Hematopoietic multipotent progenitor cell treated with erythropoietin and hydrocortisone succinate and interleukin-3 and kit ligand, for 8 days (in vitro differentiated cells): ENCODE data around the gene CHAD.
"Not testable (repeated sequence)": the region's sequence is repeated elsewhere in the genome, so short reads cannot be mapped to it uniquely, and the experiment has no call there.

Experiments
- DNase-seq: peaks from one replicate; pipeline ENCODE4 v3.0.0-alpha.2; 2015

Gene CHAD

DNA sequence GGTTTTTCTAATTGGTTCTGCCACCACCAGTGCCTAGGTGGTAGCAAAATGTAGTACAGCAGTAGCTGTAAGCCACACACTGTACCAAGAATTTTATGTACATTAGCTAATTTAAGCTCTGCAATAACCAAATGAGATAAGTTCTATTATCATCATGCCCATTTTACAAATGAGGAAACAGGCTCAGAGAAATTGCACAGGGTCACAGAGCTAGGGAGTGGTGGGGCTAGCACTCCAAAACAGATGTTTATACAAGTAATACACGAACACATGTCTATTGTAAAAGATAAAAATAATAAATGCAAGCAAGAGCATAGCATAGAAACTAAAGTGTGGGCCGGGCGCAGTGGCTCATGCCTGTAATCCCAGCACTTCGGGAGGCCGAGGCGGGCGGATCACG, 23.5 kb upstream of the CHAD start:
- DNase-seq, result no peak

GRCh38 chr17:50491505-50491904, 22.8 kb upstream of the CHAD start:
- no peak for DNase-seq

- no peak for DNase-seq
Measured at GRCh38 chr17:50488880-50489279, 20.2 kb upstream of the CHAD start.

DNA sequence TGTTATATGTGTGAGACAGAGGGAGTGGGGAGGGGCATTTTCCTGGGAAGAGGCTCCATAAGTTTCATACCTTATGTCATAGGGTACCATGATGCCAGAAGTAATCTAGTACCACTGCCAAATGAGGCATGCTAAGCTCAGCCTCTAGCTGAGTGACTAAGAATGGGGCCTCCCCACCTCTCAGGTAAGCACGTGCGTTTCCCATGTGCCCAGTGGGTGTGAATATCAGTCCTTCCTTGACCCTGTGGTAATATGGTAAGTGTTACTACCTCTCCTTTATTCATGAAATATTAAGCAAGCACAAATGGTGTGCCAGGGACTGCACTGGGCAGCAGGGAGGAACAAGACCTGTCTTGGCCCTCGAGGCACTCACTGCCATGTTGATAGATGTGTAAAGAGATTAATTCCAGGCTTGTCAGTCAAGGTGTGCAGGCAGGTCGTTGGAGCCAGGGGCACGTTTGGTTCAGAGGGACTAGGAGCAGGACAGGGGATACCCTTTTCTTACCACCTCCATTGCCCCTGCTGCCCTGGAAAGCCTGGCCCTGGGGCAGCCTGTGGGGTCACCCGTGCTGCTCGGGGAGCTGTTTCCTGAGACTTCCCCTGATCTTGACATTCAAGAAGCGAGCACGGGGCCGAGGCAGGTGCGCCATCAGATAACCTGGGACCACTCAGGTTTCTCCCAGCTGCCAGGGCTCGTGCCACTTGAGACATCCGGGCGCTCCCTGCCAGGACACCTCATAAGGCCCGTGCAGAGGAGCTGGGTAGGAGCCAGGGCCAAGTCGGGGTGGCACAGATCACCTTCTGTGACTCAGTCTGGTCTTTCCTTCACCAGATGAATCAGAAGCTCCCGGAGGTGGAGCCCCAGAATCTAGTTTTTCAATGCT, 18.8 kb upstream of the CHAD start:
- DNase-seq, result no peak

DNA sequence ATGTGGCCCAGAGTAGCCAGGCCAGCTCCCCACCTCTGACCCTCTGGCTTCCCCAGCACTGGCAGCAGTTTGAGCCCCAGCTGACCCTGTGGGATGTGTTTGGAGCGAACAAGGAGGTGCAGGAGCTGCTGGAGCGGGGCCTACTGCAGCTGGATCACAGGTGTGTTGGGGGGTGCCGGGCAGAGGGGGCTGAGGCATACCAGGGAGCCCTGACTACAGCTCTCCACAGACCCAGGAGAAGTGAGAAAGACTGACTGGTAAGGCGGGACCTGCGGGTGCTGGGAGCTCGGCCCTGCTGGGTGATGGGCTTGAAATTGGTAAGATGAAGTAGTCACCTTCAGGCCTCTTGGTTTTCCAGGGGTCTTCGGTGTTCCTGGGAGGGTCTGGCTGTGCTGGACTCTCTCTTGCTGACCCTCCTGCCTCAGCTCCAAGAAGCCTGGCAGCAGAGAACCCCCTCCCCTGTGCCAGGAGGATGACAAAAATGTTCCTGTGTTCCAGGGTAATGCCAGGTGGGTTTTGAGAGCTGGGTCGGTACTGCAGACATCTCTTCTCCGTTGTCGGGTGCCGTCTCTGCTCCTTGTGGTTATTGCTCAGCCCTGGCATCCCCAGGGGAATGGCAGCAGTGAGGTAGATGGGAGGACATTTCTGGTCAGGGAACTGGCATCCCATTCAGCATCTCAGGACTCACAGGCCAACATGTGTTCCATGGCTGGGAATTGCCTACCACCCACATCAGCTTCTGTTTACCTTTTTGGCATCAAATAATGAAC, 15.9 kb upstream of the CHAD start:
- no peak for DNase-seq

DNA sequence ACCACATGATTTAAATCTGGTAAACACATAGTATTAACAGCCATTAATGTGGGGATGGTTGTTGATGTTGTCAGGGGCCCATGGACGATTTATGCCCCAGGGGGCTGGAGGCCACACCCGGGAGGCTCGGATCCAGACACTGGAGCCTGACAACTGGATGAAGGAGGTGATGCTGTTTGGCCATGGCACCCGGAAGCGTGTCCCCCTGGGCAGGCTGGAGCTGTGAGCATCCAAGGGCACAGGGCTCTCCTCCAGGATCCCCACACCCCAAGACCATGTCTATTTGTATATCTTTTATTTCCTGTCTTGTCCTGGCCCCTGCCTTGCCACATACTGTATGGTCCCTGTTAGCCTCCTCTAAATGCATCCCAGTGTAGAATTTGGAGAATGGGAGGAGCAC, 14.6 kb upstream of the CHAD start:
- no peak for DNase-seq

DNA sequence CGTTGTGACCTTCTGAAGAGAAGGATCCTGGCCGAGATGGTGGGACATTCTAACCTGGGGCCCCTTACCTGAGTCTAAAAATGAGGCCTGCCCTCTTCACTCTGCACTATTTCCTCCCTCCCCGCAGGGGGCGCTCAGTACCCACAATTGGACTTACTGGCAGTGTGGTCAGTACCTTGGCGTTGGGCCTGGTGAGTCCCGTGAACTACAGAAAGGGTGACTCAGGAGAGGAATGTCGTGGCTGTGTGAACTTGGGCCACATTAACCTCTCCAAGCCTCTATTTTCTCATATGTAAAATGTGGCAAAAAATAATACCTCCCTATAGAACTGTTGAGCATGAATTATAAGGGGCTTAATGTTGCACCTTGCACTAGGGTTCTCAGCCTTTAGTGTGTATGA, 13.8 kb upstream of the CHAD start:
- peak; percentile 92 for DNase-seq

DNA sequence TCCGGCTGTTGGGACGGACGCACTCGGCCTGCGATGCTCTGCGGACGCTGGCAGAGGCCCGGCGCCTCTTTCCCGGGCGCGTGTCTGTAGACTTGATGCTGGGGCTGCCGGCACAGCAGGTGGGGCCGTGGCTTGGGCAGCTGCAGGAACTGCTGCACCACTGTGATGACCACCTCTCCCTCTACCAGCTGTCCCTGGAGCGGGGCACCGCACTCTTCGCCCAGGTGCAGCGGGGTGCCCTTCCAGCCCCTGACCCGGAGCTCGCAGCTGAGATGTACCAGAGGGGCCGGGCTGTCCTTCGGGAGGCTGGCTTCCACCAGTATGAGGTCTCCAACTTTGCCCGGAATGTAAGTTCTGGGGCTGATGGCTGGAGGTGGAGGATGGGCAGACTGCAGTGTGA, 13.4 kb upstream of the CHAD start:
- no peak for DNase-seq

DNA sequence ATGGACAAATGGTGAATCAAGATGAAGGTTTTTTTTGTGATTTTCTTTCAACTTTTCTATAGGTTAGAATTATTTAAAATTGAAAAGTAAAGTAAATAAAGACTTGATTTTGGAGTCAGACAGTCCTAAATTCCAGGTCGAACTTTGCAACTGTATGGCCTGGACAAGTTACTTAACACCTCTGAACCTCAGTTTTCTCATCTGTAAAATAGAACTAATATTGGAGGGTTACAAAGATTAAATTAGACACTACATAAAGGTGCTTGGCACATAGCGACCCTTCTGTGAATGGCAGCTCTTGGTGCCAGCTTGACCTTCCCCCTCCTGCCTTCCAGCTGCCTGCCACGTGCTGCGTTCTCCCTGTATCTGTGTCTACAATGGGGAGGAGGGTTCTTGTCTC, 13.0 kb upstream of the CHAD start:
- no peak for DNase-seq

GRCh38 chr17:50480854-50481490, 12.3 kb upstream of the CHAD start:
- DNase-seq, result no peak

DNA sequence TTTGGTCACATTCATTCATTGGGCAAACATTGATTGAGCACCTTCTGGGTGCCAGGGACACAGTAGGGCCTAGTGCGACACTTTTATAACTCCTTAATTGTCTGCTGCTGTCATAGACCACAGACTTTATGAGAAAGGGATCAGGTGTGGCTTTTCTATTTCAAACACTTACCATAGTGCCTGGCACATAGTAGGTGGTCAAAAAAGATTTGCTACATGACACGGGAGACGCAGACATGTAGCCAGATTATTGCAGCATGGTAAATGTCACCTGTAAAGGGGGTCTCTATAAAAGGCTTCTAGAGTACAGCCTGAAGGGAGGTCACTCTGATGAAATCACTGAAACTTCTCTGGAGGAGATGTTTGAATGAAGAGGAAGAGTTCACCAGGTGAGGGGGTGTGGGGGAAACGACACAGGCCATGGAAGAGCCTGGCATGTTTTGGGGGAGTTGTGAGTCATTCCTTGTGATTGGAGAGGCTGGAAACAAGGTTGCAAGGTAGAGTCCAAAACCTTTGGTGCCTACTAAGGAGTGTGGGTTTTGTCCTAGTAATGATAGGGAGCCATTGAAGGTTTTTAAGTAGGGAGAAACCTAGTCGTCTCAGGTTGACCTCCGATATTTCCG, 11.6 kb upstream of the CHAD start:
- no peak for DNase-seq

DNA sequence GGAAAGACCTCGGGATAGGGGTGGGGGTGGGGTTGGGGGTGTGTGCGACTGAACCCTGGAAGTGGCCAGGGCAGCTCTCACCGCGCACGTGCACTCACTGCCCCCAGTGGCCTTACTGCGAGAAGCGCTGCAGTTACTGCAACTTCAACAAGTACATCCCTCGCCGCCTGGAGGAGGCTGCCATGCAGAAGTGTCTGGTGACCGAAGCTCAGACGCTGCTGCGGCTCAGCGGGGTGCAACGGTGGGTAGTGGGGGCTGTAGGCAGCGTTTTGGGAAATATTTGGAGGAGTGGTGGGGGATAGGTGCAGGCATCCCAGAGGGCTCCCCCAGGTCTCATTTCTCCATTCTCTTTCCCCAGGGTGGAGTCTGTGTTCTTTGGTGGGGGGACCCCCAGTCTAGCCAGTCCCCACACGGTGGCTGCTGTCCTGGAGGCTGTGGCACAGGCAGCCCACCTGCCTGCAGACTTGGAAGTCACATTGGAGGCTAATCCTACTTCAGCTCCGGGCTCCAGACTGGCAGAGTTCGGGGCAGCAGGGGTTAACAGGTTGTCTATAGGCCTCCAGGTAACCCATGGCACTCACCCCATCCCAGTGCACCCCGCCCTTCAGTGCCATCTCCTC, 11.0 kb upstream of the CHAD start:
- DNase-seq, result peak; percentile 90

- DNase-seq, result peak; percentile 87
Measured at GRCh38 chr17:50478391-50479381, 10.0 kb upstream of the CHAD start, which contains the start of gene RSAD1. Gene RSAD1, plus strand, starts transcription at chr17:50478860. Its CDS starts 25 bp downstream, at chr17:50478885.

DNA sequence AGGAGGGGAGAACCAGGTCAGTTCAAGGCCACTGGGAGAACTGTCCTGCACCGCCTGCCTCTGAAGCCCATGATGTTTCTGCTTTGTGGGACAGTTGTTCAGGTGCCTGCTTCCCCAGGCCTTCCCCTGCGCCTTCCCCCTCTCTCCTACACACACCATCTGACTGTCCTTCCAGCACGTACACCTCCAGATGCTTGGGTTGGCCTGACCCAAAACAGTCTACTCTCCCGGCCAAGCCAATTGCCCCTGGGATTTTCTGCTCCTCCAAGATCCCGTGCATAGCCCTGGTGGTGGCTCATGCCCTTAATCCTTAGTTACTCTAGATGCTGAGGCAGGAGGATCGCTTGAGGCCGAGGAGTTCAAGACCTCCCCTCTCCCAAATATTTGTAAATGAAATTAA, 9.3 kb upstream of the CHAD start:
- DNase-seq, result no peak

- DNase-seq, result no peak
Measured at GRCh38 chr17:50476545-50477315, 8.1 kb upstream of the CHAD start.

- DNase-seq, result not testable (repeated sequence)
Measured at GRCh38 chr17:50475775-50476544, 7.3 kb upstream of the CHAD start.

GRCh38 chr17:50475362-50475761, 6.7 kb upstream of the CHAD start:
- DNase-seq, result no peak

DNA sequence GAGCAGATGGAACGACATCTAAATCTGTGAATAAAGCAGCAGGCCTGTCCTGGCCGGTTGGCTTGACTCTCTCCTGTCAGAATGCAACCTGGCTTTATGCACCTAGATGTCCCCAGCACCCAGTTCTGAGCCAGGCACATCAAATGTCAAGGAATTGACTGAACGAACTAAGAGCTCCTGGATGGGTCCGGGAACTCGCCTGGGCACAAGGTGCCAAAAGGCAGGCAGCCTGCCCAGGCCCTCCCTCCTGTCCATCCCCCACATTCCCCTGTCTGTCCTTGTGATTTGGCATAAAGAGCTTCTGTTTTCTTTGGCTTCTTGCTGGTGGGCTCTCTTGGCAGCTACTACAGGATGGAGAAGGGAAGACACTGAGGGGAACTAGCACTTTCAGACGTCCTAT, 5.8 kb upstream of the CHAD start:
- no peak for DNase-seq

GRCh38 chr17:50473901-50474300, 5.2 kb upstream of the CHAD start:
- DNase-seq, result no peak

DNA sequence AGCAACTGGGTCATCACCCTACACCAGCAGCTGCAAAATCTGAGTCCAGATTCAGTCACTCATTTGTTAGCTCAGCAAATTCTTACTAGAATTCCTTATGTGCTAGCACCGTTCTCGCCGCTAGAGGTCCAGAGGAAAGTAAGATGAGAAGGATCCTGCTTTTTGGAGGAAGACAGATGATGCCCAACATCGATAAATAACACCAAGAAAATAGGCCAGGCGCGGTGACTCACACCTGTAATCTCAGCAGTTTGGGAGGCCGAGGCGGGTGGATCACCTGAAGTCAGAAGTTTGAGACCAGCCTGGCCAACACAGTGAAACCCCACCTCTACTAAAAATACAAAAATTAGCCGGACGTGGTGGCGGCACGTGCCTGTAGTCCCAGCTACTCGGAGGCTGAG, 4.1 kb upstream of the CHAD start:
- DNase-seq, result not testable (repeated sequence)
